Activated CD4-positive, alpha-beta T cell treated with anti-CD3 and anti-CD28 coated beads for 24 hours (primary cell): ENCODE results near the gene MOB2.

ENCODE experiments used
- DNase-seq, 2 donors: peaks; one replicate each; pipeline ENCODE4 v3.0.0-alpha.2; 2020; ENCODE audit warnings: low read depth in 2 of 2

The MOB2 gene

DNA sequence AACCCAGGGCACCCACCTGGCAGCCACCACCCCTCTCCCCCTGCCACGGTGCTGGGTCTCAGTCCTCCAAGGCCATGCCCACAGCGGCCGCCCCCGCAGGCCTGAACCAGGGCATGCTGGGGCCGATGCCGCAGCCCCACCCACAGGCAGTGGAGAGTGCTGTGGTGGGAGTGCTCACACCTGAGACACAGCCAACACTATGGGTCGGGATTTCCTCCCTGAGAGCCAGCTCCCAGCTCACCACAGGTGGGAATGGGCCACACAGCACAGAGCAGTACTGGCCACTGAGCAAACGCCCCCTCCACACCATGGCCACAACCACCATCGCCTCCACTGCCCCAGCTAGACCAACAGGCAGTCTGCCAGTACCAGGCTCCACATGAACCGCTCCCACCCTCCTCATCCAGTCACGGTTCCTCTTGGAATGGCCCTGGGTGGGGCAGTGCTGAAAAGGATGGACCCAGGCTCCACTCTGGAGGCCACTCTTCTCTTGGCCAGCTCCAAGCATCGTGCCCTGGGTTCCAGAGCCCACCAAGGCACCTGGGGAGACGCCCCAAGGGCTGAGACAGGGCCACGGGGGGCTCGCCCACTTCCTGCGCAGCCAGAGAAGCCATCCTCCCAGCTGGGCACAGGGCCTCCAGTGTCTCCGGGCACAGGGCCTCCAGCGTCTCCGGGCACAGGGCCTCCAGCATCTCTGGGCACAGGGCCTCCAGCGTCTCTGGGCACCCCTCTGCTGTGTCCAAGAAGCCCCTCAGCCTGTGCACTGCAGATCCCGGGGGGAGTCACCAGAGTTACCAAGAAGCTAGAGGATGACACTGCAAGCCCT, 14.2 kb downstream of the MOB2 start:
- DNase-seq, result no peak

DNA sequence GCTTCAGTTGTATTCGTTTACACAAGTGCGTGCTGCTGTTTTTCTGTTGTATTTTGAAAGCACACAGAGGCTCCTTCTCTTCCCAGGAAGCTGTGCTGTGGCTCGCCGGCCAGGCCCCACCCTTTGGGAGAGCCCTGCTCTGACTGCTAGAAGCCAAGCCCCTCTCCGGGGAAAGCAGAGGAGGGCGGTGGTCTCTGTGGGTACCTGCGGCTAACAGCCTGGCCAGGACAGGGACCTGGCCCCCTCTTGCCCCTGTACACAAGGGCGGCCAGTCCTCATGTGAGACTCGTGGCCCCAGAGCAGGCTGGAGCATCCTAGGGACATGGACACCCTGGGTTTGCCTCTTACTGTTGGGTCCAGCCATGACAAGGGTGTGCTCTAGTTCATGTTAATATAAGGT, 14.8 kb downstream of the MOB2 start:
- DNase-seq, result no peak

DNA sequence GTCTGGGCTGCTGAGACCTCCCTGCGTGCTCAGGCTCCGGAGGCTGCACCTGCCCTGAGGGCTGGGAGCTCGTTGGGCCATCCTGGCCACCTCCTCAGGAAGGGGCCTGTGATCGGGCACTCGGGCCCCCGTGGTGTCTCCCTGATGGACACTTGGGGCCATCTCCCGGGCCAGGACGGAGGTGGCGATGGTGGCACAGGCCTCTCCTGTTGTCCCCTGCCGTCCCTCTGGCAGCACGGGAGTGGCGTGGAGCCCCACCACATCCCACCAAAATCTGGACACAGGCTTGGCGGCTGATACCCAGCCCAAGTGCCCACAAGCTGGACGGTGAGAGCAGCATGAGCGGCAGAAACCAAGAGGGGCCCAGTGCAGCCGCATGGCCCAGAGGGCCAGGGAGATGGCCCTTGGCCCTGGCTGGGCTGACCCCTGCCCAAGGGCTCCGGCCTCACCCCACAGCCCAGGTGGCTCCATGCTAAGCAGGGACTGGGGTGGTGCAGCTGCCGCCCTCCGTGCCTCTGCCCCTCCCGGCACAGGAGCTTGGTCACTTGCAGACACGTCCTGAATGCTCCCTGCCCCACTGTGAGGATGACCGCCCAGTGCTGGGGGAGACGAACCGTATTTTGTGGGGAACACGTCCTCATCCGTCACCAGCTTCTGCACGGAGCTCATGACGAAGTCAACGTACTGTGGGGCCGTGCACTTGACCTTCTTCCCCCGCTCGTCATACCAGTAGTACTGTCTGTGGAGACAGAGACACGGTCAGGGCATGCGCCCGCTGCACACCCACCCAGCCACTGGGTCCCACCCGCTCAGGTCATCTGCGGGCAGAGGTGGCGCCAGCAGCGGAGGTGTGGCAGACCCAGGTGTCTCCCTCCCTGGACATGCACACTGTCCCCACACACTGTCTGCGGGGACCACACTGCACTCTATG, 15.6 kb downstream of the MOB2 start:
- no peak for DNase-seq

DNA sequence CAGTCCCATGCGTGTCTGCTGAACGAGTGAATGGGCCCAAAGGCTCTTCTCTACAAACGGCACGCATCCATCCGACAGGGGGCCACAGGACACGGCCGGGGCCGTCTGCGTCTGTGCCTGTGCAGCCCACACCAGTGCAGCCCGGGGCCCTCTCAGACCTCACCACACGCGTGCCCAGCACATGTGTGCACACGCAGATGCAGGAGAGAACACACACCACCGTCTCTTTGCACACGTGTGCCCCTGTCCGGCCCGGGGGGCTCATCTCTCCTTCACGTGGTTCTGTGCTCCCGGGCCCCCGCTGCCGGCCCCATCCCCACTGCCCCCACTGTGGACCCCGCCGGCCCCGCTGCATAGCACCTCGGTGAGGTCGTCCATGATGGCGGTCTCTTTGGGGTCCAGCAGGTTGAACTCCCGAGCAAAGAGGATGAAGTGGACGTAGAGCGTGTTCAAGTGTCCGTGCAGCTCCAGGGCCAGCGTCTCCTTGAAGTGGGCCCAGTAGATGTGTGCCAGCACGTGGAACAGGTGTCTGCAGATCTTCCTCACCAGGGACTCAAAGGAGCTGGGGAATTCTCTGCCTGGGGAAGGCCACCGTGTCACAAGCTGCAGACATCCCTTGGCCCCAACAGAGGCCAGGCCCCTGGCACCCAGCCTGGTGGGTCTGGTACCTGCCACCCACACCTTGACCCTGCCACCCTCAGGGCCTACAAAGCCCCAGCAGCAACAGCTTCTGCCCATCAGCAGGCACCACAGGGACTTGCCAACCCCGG, 16.5 kb downstream of the MOB2 start:
- no peak for DNase-seq

DNA sequence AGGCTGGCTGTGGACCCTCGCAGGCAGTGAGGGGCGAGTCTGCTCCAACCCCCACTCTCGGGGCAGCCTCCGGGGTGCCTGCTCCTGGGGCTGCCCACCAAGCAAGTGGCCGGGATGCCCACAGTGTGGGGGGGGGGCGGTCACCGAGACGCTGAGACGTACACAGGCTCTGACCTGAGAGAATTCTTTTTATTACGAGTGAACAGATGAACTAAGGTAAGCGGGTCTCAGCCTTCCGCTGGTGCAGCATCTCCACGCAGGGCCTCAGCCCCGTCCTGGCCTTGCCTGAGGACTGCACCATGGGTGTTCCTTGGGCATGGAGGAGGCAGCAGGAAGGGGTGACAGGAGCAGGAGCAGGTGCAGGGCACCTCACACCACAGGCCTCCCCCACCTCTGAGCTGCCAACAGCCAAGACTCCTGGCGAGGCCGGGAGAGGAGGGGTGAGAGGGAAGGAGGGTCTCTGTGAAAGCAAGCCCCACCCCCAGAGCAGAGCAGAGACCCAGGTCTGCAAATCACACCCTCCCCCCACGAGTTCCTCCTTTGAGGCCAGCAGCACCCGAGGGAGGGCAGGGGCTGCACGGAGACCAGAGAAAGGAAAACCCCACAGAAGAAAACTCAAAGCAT, 17.2 kb downstream of the MOB2 start:
- no peak for DNase-seq

DNA sequence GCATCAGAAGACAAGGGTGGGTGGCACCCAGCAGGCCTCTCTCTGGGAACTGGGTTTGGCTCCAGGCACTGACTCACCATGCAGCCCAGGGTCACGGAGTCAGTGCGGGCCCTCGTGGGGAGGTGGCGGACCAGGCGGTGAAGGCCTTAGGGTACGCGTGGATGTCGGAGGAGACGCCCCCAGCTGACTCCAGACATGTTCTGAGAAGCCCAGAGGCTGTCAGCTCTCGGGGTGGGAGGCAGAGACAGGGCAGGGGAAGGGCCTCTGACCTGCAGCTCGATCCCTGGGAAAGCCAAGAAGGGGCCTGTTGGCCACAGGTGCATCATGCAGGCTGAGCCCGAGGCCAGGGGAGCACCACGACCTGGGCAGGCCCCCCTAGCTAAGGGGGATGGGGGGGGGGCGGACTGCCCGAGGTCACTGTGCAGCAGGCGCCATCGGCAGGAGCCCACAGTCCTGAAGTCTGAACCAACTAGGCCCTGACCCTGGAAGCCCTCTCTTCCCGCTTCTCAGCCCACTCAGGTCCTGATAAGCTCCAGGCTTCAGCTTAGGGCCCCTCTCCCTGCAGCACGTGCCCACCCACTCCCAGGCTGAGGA, 18.0 kb downstream of the MOB2 start:
- no peak for DNase-seq

DNA sequence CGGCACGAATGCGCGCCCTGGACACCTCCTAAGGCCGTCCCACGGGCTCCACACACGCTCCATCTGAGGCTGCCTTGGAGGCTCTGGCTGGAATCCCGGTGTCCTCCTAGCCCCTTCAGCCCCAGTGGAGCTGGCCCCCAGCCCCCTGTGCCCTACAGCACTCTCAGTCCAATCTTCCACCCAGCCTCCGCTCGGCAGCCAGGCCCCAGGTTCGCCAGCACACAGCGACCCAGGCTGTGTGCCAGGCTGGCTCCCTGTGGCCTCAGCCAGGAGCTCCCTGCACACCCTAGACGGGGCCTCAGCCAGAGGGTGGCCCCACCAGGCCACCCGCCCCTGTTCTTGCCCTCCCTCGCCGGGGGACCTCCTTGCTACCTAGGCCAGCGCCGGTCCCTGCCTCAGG, 18.6 kb downstream of the MOB2 start:
- DNase-seq, result no peak

DNA sequence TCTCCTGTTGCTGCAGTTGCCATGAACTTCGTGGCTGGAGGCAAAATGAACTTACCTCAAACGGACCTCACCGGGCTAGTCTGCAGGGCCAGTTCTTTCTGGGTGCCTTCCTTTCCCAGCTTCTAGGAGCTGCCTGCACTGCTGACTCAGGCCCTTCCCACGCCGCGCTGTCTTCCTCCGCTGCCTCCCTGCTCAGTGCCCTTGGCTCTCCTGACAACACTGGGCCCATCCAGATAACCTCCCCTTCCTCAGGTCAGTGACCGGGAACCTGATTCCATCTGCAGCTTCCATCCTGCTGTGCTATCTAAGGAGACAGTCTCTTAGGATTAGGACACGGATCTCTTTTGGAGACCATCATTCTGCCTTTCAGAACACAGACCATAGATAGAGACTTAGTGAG, 19.3 kb downstream of the MOB2 start:
- no peak for DNase-seq

DNA sequence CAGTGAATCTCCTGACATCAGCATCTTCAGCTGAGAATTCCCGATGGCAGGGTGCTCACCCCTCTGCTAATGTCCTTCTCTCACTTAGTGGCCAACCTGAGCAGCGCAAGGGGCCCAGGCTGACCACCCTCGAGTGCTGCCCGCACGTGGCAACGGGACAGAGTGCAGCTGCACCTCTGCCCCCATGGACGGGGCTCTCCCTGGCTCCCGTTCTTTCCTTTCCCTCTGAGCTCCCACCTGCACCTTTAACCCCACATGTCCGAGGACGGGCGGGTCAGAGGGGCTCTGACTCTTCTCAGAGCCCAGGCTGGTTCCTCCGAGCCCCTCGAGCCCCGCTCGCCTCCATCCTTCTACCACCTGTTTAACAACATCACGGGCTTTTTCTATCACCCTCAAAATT, 19.8 kb downstream of the MOB2 start:
- DNase-seq, result no peak

DNA sequence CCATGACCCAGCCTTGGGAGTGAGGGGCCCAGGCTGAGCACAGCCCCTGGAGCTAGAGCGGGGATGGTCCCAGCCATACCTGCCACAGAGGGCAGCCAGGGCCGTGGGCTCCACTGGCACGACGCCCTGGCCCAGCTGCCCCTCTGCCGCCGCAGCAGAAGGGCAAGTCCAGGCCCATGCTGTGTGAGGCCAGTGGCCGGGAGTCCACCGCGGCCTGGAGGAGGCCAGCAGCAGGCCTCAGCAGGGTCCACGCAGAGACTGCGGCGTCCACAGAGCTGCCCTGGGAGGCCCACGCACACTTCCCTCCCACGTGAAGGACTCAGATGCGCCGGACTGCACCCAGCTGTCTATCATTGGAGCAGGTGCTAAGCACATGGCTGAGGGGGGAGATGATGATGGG, 23.5 kb downstream of the MOB2 start:
- no peak for DNase-seq

DNA sequence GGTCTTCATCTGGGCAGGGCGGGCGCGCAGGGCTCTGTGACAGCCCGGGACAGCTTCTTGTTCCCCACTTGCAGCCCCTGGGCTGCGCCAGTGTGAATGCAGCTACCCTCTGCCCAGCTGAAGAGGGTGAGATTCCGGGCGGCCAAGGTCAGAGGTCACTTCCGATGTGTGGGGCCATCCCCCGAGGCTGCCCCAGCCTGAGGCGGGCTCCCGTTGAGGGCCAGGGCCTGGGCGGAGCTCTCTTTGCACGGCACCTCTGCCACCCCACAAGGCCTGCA, 23.9 kb downstream of the MOB2 start:
- DNase-seq, result no peak

DNA sequence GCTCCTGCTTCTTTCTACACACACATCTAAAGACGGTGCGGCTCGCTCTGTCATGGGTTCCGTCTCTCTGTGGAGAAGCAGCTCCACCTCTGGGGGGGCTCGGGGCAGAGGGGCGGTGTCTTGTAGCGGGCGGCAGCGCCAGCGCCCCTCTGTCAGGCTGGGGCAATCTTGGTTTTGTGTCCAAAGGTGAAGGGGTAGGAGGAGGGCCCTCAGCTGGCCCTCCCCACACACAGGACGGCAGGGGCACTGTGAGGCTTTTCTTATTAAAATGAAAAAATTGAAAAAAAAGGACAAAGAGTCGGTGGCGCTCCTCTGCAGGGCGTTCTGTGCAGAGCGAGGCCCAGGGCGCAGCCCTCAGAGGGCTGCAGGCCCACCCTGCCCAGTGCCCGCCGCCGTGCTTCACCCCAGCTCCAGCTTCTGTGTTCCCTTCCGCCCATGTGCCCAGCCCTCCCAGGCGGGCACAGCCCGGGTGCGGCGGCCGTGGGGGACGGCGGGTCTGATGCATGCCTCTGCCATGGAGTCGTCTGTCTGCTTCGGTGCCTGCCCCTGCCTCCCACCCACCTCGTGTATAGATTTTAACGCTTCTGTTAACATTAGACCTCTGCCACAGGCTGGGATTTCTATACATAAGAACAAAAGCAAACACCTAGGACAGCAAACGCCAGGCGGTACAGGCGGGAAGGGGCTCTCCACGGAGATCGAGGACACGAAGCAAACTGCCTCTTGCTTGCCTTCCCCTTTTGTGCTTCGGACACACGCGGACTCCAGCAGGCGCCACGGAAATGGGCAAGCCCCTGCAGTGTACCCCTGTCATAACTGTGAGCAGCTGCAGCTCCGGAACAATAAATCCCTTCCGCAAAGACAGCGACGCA, 24.5 kb downstream of the MOB2 start:
- DNase-seq, result no peak

DNA sequence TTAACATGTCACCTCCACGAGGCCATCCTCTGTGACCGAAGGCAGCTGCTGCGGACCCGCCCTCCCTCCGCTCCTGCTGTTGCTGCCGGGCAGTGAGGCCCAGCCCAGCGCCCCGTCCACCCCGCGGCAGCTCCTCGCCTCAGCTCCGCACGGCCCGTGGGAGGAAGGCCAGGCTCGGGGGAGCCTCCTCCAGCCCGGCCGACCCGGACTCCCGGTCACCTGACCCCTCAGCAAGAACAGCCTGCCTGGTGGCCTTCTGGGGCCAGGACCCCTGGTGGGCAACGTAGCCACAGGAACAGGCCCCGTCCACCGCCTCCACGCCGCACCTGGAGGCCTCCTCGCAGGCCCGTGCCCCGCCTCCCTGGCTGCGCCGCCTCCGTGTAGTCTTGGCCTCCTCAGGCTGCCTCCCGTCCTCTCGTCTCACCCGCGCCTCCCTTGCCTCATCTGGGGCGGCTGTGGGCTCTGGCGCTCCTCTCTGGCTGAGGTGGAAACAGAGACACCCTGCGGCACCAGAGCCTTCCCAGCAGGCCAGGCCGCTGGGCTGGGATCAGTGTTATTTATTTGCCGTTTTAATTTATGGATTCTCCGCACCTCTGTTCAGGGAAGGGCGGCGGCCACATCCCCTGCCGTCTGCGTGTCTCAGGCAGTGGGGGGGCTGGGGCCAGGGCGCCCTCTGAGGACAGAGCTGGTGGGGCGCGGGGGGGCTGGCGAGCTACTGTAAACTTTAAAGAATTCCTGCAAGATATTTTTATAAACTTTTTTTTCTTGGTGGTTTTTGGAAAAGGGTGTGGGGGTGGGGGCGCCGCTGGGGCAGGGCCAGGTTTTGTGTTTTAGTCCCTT, 25.4 kb downstream of the MOB2 start:
- DNase-seq, result no peak

DNA sequence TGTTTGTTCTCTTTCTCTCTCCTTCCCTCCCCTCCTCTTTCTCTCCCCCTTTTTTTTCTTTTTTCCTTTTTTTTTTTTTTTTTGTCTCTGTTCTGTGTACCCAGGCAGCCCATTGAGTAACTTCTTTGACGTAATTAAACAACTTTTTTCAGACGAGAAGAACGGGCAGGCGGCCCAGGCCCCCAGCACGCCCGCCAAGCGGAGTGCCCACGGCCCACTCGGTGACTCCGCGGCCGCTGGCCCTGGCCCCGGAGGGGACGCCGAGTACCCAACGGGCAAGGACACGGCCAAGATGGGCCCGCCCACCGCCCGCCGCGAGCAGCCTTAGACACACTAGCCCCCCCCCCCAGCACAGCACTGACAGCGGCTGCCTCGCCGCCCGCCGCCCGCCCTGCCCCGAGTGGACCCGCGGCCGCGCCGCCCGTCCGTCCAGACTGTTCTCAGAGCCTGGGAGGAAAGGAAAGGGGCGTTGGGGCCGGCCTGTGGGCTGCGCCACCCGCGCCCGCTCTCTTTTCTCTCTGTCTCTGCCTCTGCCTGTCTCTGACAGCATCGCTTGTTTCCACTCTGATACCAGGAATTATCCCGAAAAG, 26.1 kb downstream of the MOB2 start:
- DNase-seq, result no peak

DNA sequence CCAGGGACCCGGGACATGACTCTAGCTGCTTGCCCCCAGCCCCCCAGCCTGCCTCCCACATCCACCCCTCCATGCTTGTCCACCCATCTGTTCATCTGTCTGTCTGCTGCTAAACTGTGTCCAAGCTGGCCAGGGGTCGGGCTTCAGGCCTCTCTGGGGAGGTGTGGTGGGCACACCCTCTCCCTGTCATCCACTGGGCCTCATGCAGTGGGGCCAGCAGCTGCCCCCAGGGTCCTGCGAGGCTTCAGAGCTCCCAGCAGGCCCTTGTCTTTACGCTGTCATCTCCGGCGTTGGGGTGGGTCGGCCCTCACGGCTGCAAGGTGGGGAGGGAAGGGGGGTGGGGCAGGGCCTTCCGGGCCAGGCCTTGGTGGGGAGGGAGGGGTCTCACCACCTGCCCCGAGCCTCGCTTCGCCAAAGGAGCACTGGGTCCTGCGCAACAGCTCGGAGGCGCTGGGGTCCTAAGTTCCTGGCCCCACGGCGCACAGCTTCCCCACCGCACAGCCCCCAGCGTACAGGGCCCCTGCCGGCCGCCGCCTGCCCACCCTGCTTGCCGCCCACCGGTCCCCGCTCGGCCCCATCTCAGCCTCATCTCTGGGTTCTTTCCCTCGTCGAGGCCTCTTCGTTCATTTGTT, 26.7 kb downstream of the MOB2 start:
- no peak for DNase-seq

DNA sequence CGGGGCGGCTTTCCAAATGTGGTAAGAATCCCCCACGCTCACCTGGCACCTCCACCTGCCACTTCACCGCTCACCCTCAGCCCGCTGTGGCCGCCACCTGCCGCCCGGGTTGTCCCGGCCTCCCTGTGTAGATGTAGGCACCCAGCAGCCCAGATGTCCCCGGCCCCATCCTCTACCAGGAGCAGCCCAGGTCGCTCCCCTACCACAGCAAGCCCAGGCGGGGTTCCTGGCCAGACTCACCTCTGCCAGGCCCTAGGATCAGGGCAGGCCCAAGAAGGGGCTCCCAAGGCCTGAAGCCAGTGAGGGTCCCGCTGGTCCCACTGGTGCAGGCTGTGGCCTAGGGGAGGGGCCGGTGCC, 27.4 kb downstream of the MOB2 start:
- no peak for DNase-seq

DNA sequence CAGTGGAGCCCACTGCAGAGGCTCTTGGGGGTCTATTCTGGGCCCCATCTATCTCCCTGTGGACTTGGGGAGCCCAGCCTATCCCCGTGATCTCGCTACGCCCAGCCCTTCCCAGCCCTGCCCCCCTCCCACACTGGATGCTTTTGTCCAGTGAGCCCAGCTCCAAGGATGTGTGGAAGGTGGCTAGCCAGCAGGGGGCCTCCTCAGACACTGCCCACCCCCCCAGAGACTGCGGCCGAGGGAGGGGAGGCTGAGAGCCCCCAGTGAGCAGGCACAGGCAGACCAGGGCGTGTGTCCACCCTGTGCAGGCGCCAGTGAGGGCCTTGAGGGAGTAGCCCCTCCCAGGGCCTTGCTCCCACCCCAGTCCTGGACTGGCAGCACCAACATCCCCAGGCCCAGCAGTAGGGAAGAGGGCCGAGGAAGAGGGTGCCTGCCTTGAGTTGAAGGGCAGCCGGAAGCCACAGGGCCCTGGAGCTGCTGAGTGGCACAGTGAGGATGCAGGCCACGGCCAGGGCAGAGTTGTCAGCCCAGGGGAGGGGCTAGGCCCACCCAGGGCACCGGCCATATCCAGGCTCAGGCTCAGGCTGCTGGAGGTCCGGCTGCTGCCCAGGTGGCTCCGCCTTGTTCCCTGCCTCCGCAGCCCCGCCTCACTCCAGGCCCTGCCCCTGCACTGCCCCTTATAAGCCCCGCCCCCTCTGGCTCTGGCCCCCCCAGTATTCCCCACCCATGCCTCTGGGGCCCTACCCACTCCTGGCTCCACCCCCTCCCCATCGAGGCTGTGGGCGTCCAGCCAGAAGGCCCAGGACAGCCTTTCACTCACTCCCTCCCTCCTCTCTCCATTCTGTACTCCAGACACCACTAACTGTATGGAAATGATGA, 28.0 kb downstream of the MOB2 start:
- no peak for DNase-seq

DNA sequence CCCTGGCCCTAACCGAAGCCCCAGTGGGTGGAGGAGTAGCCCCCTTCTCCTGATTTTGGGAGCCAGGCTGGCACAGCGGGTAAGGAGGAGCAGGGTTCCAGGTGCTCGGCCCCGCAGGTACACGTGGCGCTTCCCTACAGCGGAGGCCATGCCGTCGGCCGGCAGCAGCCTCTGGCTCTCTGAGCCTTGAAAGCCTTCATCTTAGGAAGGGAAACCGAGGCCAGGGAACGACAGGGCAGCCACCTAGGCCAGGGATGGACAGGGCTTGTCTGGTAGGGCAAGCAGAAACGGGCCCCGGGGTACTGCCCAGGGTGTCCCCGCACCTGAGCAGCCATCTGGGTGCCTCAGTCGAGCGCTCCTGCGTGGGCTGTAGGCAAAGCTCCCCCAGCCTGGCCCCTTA, 28.7 kb downstream of the MOB2 start:
- no peak for DNase-seq
